ENCODE data around the gene NTM.
A peak's percentile ranks its signal among the peaks of the same experiment; 100 is the strongest.

NTM gene

GRCh38 chr11:131871006-131871405 is 500.6 kb downstream of the NTM start:
- Histone ChIP-seq H3K27me3 (replicated peaks; ENCODE audit: control insufficient read depth, insufficient read depth, low read length) (no peaks in the 10 kb centered on the region), H3K9me3 (ENCODE audit: control insufficient read depth, low read length) (no peaks in the 10 kb centered on the region), H3K4me1 (ENCODE audit: control insufficient read depth, insufficient read depth, low read length) (peaks cover 9% of the 10 kb centered on the region), H3K36me3 (ENCODE audit: control insufficient read depth, insufficient read depth, low read length, severe bottlenecking) (no peaks in the 10 kb centered on the region), H3K9ac (ENCODE audit: low read length) (no peak overlapping the region), H3K4me3 (ENCODE audit: low read length) (no peak overlapping the region)
- DNase-seq (ENCODE audit: low read depth) = no peak

GRCh38 chr11:131874070-131874469 is 503.7 kb downstream of the NTM start:
- H3K9me3 ChIP-seq (ENCODE audit: control insufficient read depth, low read length) = no peaks in the 10 kb centered on the region
- H3K4me3 ChIP-seq (ENCODE audit: low read length) = no peak overlapping the region
- DNase-seq (ENCODE audit: low read depth) = no peak

GRCh38 chr11:131875611-131876010 is 505.2 kb downstream of the NTM start:
- no peak overlapping the region for H3K9ac ChIP-seq (ENCODE audit: low read length)
- H3K36me3 ChIP-seq (ENCODE audit: control insufficient read depth, insufficient read depth, low read length, severe bottlenecking) = no peaks in the 10 kb centered on the region
- H3K4me3 ChIP-seq (ENCODE audit: low read length) = peak overlapping the region; percentile 55
- H3K4me1 ChIP-seq (ENCODE audit: control insufficient read depth, insufficient read depth, low read length) = peaks cover 9% of the 10 kb centered on the region
- no peak for DNase-seq (ENCODE audit: low read depth)
- H3K27me3 ChIP-seq (replicated peaks; ENCODE audit: control insufficient read depth, insufficient read depth, low read length) = no peaks in the 10 kb centered on the region
- no peaks in the 10 kb centered on the region for H3K9me3 ChIP-seq (ENCODE audit: control insufficient read depth, low read length)

More at GRCh38 chr11:131874070-131874469, 503.7 kb downstream of the NTM start:
- Histone ChIP-seq H3K27me3 (replicated peaks; ENCODE audit: control insufficient read depth, insufficient read depth, low read length) (no peaks in the 10 kb centered on the region), H3K9ac (ENCODE audit: low read length) (no peak overlapping the region), H3K4me1 (ENCODE audit: control insufficient read depth, insufficient read depth, low read length) (peaks cover 9% of the 10 kb centered on the region), H3K36me3 (ENCODE audit: control insufficient read depth, insufficient read depth, low read length, severe bottlenecking) (no peaks in the 10 kb centered on the region)

- H3K9me3 ChIP-seq (ENCODE audit: control insufficient read depth, low read length) = no peaks in the 10 kb centered on the region
- no peaks in the 10 kb centered on the region for H3K36me3 ChIP-seq (ENCODE audit: control insufficient read depth, insufficient read depth, low read length, severe bottlenecking)
- DNase-seq (ENCODE audit: low read depth) = no peak
- H3K9ac ChIP-seq (ENCODE audit: low read length) = no peak overlapping the region
- H3K4me1 ChIP-seq (ENCODE audit: control insufficient read depth, insufficient read depth, low read length) = peaks cover 9% of the 10 kb centered on the region
- no peaks in the 10 kb centered on the region for H3K27me3 ChIP-seq (replicated peaks; ENCODE audit: control insufficient read depth, insufficient read depth, low read length)
- no peak overlapping the region for H3K4me3 ChIP-seq (ENCODE audit: low read length)
Measured at GRCh38 chr11:131877246-131877942, 507.0 kb downstream of the NTM start.

GRCh38 chr11:131880316-131880715 is 509.9 kb downstream of the NTM start:
- Histone ChIP-seq H3K36me3 (ENCODE audit: control insufficient read depth, insufficient read depth, low read length, severe bottlenecking) (no peaks in the 10 kb centered on the region), H3K9ac (ENCODE audit: low read length) (no peak overlapping the region), H3K27me3 (replicated peaks; ENCODE audit: control insufficient read depth, insufficient read depth, low read length) (no peaks in the 10 kb centered on the region), H3K9me3 (ENCODE audit: control insufficient read depth, low read length) (no peaks in the 10 kb centered on the region), H3K4me3 (ENCODE audit: low read length) (no peak overlapping the region), H3K4me1 (ENCODE audit: control insufficient read depth, insufficient read depth, low read length) (peaks cover 5% of the 10 kb centered on the region)
- DNase-seq (ENCODE audit: low read depth) = no peak

- Histone ChIP-seq H3K4me1 (ENCODE audit: control insufficient read depth, insufficient read depth, low read length) (no peaks in the 10 kb centered on the region), H3K9me3 (ENCODE audit: control insufficient read depth, low read length) (no peaks in the 10 kb centered on the region), H3K9ac (ENCODE audit: low read length) (no peak overlapping the region), H3K36me3 (ENCODE audit: control insufficient read depth, insufficient read depth, low read length, severe bottlenecking) (no peaks in the 10 kb centered on the region), H3K4me3 (ENCODE audit: low read length) (no peak overlapping the region), H3K27me3 (replicated peaks; ENCODE audit: control insufficient read depth, insufficient read depth, low read length) (no peaks in the 10 kb centered on the region)
- no peak for DNase-seq (ENCODE audit: low read depth)
Measured at GRCh38 chr11:131880976-131881375, 510.6 kb downstream of the NTM start.

- H3K27me3 ChIP-seq (replicated peaks; ENCODE audit: control insufficient read depth, insufficient read depth, low read length) = no peaks in the 10 kb centered on the region
- H3K4me3 ChIP-seq (ENCODE audit: low read length) = no peak overlapping the region
- H3K36me3 ChIP-seq (ENCODE audit: control insufficient read depth, insufficient read depth, low read length, severe bottlenecking) = no peaks in the 10 kb centered on the region
- no peaks in the 10 kb centered on the region for H3K4me1 ChIP-seq (ENCODE audit: control insufficient read depth, insufficient read depth, low read length)
- no peak for DNase-seq (ENCODE audit: low read depth)
- H3K9ac ChIP-seq (ENCODE audit: low read length) = no peak overlapping the region
- H3K9me3 ChIP-seq (ENCODE audit: control insufficient read depth, low read length) = no peaks in the 10 kb centered on the region
Measured at GRCh38 chr11:131883332-131883731, 512.9 kb downstream of the NTM start.

- DNase-seq (ENCODE audit: low read depth) = no peak
- H3K4me1 ChIP-seq (ENCODE audit: control insufficient read depth, insufficient read depth, low read length) = peaks cover 8% of the 10 kb centered on the region
- no peaks in the 10 kb centered on the region for H3K36me3 ChIP-seq (ENCODE audit: control insufficient read depth, insufficient read depth, low read length, severe bottlenecking)
- H3K4me3 ChIP-seq (ENCODE audit: low read length) = no peak overlapping the region
- no peaks in the 10 kb centered on the region for H3K27me3 ChIP-seq (replicated peaks; ENCODE audit: control insufficient read depth, insufficient read depth, low read length)
- no peak overlapping the region for H3K9ac ChIP-seq (ENCODE audit: low read length)
- no peaks in the 10 kb centered on the region for H3K9me3 ChIP-seq (ENCODE audit: control insufficient read depth, low read length)
Measured at GRCh38 chr11:131884461-131885073, 514.2 kb downstream of the NTM start.

- no peaks in the 10 kb centered on the region for H3K36me3 ChIP-seq (ENCODE audit: control insufficient read depth, insufficient read depth, low read length, severe bottlenecking)
- peaks cover 9% of the 10 kb centered on the region for H3K4me1 ChIP-seq (ENCODE audit: control insufficient read depth, insufficient read depth, low read length)
- DNase-seq (ENCODE audit: low read depth) = no peak
- H3K9ac ChIP-seq (ENCODE audit: low read length) = no peak overlapping the region
- H3K4me3 ChIP-seq (ENCODE audit: low read length) = no peak overlapping the region
- no peaks in the 10 kb centered on the region for H3K9me3 ChIP-seq (ENCODE audit: control insufficient read depth, low read length)
- H3K27me3 ChIP-seq (replicated peaks; ENCODE audit: control insufficient read depth, insufficient read depth, low read length) = no peaks in the 10 kb centered on the region
Measured at GRCh38 chr11:131885431-131885830, 515.0 kb downstream of the NTM start.

GRCh38 chr11:131886201-131886600 is 515.8 kb downstream of the NTM start:
- no peaks in the 10 kb centered on the region for H3K27me3 ChIP-seq (replicated peaks; ENCODE audit: control insufficient read depth, insufficient read depth, low read length)
- no peaks in the 10 kb centered on the region for H3K36me3 ChIP-seq (ENCODE audit: control insufficient read depth, insufficient read depth, low read length, severe bottlenecking)
- H3K4me3 ChIP-seq (ENCODE audit: low read length) = no peak overlapping the region
- H3K4me1 ChIP-seq (ENCODE audit: control insufficient read depth, insufficient read depth, low read length) = peaks cover 9% of the 10 kb centered on the region
- no peaks in the 10 kb centered on the region for H3K9me3 ChIP-seq (ENCODE audit: control insufficient read depth, low read length)
- no peak for DNase-seq (ENCODE audit: low read depth)
- no peak overlapping the region for H3K9ac ChIP-seq (ENCODE audit: low read length)

GRCh38 chr11:131888230-131888855 is 517.9 kb downstream of the NTM start:
- Histone ChIP-seq H3K4me3 (ENCODE audit: low read length) (peak overlapping the region; percentile 31), H3K9ac (ENCODE audit: low read length) (peak overlapping the region; percentile 47), H3K4me1 (ENCODE audit: control insufficient read depth, insufficient read depth, low read length) (peaks cover 9% of the 10 kb centered on the region), H3K9me3 (ENCODE audit: control insufficient read depth, low read length) (no peaks in the 10 kb centered on the region), H3K36me3 (ENCODE audit: control insufficient read depth, insufficient read depth, low read length, severe bottlenecking) (no peaks in the 10 kb centered on the region), H3K27me3 (replicated peaks; ENCODE audit: control insufficient read depth, insufficient read depth, low read length) (no peaks in the 10 kb centered on the region)
- peak; percentile 81 for DNase-seq (ENCODE audit: low read depth)

All from adipocyte (in vitro differentiated cells).